ENCODE data around the gene TLE2. TPM values are rescaled to one million over a fixed set of nuclear protein-coding genes. Genes with fewer than 3 reads are reported as not detected.
A peak's percentile ranks its signal among the peaks of the same experiment; 100 is the strongest.

Gene TLE2
- total RNA-seq, 1 experiment from 2014 or later = 3.1 TPM

DNA sequence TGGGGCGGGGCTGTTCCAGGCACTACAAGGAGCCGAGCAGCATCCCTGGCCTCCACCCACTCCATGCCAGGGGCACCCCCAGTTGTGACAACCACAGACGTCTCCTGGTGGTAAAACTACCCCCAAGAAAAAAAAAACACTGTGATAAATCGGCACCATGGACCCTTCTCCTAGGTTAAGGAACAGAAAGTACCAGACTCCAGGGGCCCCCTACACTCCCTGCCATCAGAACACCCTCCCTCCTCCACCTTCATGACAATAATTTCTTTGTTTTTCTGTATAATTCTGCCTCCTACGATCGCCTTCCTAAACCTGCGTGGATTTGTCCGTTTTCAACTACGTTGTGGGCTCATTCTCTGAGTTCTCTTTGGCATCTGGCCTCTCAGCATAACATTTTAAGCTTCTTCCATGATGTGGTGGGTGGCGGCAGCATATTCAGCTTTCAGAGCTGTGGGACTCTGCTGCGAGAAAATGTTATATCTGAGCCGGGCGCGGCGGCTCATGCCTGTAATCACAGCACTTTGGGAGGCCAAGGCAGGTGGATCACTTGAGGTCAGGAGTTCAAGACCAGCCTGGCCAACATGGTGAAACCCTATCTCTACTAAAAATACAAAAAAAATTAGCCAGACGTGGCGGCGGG, 8.6 kb downstream of the TLE2 start:
- no peaks in the 10 kb centered on the region for H3K79me2 ChIP-seq (ENCODE audit: insufficient read depth, low read length)
- Mint-ChIP-seq H3K36me3 (ENCODE audit: insufficient read depth in 1 of 3, low read depth in 3 of 3) (no peaks in the 10 kb centered on the region), H3K4me1 (peaks cover 13 to 16% of the 10 kb centered on the region in 2 experiments), H3K4me3 (no peak overlapping the region), H3K9me3 (no peaks in the 10 kb centered on the region), H3K27ac (peak overlapping the region in 1 of 3 experiments; percentile 70; a peak in 1 of 7 replicates), H3K27me3 (ENCODE audit: low read depth) (peaks cover 40% of the 10 kb centered on the region)
- no peak overlapping the region for H3K18ac ChIP-seq (ENCODE audit: insufficient read length, low read depth, low read length)
- no peak overlapping the region for H3T11ph ChIP-seq (ENCODE audit: low read length)
- DNase-seq = no peak
- no peak overlapping the region for H2AK5ac ChIP-seq (ENCODE audit: insufficient read length, low read length)
- H3K23me2 ChIP-seq (ENCODE audit: insufficient read length, low read depth, low read length, poor library complexity, severe bottlenecking) = peaks cover 11% of the 10 kb centered on the region
- no peak overlapping the region for H4K8ac ChIP-seq (replicated peaks; ENCODE audit: insufficient read length, low read depth, low read length)
- no peak overlapping the region for H3K14ac ChIP-seq (ENCODE audit: insufficient read depth, low read length)
- H3K9me3 ChIP-seq (ENCODE audit: control insufficient read depth, low read depth, low read length) = no peaks in the 10 kb centered on the region
- no peak overlapping the region for H2BK120ac ChIP-seq (ENCODE audit: low read depth, low read length, poor library complexity, severe bottlenecking)
- no peak overlapping the region for H2BK20ac ChIP-seq (ENCODE audit: low read depth, low read length, poor library complexity, severe bottlenecking)
- H2AFZ ChIP-seq (ENCODE audit: low read length) = no peak overlapping the region
- no CpG with 5 or more reads among the region's 18 CpGs for WGBS (ENCODE audit: extremely low coverage, insufficient read length, low lambda C conversion rate)
- no peak overlapping the region for H2BK15ac ChIP-seq (ENCODE audit: low read depth, low read length)
- no peak overlapping the region for H3K9ac ChIP-seq (ENCODE audit: extremely low read depth, insufficient read length, low read length)
- H3K27ac ChIP-seq (ENCODE audit: insufficient read length, low read depth, low read length) = no peak overlapping the region
- H4K91ac ChIP-seq (ENCODE audit: insufficient read length, low read depth, low read length) = no peak overlapping the region
- H3K4me1 ChIP-seq (ENCODE audit: insufficient read depth, low read length) = peaks cover 3% of the 10 kb centered on the region; the same call in 1 of the 2 replicates
- H4K20me1 ChIP-seq (ENCODE audit: control insufficient read depth, insufficient read depth, insufficient read length) = no peaks in the 10 kb centered on the region
- H3K56ac ChIP-seq (ENCODE audit: insufficient read length, low read depth, low read length) = no peak overlapping the region
- H4K5ac ChIP-seq (ENCODE audit: insufficient read length, low read depth, low read length) = no peak overlapping the region
- H2BK5ac ChIP-seq (ENCODE audit: insufficient read length, low read length) = no peak overlapping the region
- no peak overlapping the region for H3K23ac ChIP-seq (ENCODE audit: insufficient read length, low read depth, low read length)
- H3K27me3 ChIP-seq (ENCODE audit: insufficient read depth, low read length) = no peaks in the 10 kb centered on the region
- no peak overlapping the region for H3K4ac ChIP-seq (ENCODE audit: low read depth, low read length)
- H2BK12ac ChIP-seq (ENCODE audit: insufficient read length, low read depth, low read length) = no peak overlapping the region
- TF ChIP-seq, protein P1, sequence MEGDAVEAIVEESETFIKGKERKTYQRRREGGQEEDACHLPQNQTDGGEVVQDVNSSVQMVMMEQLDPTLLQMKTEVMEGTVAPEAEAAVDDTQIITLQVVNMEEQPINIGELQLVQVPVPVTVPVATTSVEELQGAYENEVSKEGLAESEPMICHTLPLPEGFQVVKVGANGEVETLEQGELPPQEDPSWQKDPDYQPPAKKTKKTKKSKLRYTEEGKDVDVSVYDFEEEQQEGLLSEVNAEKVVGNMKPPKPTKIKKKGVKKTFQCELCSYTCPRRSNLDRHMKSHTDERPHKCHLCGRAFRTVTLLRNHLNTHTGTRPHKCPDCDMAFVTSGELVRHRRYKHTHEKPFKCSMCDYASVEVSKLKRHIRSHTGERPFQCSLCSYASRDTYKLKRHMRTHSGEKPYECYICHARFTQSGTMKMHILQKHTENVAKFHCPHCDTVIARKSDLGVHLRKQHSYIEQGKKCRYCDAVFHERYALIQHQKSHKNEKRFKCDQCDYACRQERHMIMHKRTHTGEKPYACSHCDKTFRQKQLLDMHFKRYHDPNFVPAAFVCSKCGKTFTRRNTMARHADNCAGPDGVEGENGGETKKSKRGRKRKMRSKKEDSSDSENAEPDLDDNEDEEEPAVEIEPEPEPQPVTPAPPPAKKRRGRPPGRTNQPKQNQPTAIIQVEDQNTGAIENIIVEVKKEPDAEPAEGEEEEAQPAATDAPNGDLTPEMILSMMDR (conservative IDR thresholded peaks at IDR 0.05) = no peak
- no peaks in the 10 kb centered on the region for H3K79me1 ChIP-seq (ENCODE audit: insufficient read depth, low read depth, low read length, poor library complexity, severe bottlenecking)
- H3K4me2 ChIP-seq (ENCODE audit: insufficient read depth, insufficient read length, low read length) = no peak overlapping the region

Data from H9 (cell line).